Osteocyte (in vitro differentiated cells): ENCODE results near the gene MRPL33. TPM values are rescaled to one million over a fixed set of nuclear protein-coding genes. Genes with fewer than 3 reads are reported as not detected.

Experiments used
- DNase-seq: peaks from one replicate; pipeline ENCODE4 v3.0.0; 2021; ENCODE audit warnings: mixed read lengths; ENCODE audit not compliant: unreplicated experiment; ENCODE audit errors: extremely low spot score
- H3K27ac Mint-ChIP-seq: one replicate; pipeline ENCODE4 v1.8.0; 2021; ENCODE audit warnings: mild to moderate bottlenecking, mixed read lengths; ENCODE audit not compliant: unreplicated experiment
- H3K27me3 Mint-ChIP-seq: one replicate; pipeline ENCODE4 v1.8.0; 2021; ENCODE audit warnings: mixed read lengths; ENCODE audit not compliant: unreplicated experiment
- H3K36me3 Mint-ChIP-seq: one replicate; pipeline ENCODE4 v1.8.0; 2021; ENCODE audit warnings: mixed read lengths; ENCODE audit not compliant: unreplicated experiment
- H3K4me1 Mint-ChIP-seq: one replicate; pipeline ENCODE4 v1.8.0; 2021; ENCODE audit warnings: mixed read lengths; ENCODE audit not compliant: unreplicated experiment
- H3K4me3 Mint-ChIP-seq: one replicate; pipeline ENCODE4 v1.8.0; 2021; ENCODE audit warnings: mild to moderate bottlenecking, moderate library complexity, mixed read lengths; ENCODE audit not compliant: unreplicated experiment
- H3K9me3 Mint-ChIP-seq: one replicate; pipeline ENCODE4 v1.8.0; 2021; ENCODE audit warnings: mixed read lengths; ENCODE audit not compliant: unreplicated experiment
- long read RNA-seq: library from polyadenylated mRNA; unstranded; transcript quantifications from one replicate; pipeline ENCODE4 v2.0.0, GENCODE V29; 2021
- total RNA-seq: library from RNA; stranded (reverse); gene quantifications from 2 replicates; pipeline ENCODE4 v1.2.1, GENCODE V29; 2021
- TF ChIP-seq, protein P1 (sequence below): fragments of 200-600 bp; sonication (generic); IDR thresholded peaks from 2 replicates; pipeline ENCODE4 v1.5.0; 2021; ENCODE audit warnings: antibody characterized with exemption, mild to moderate bottlenecking, moderate library complexity

Gene MRPL33
- total RNA-seq: 43.5 and 51.6 TPM in 2 replicates
- long read RNA-seq, partial matches to known transcripts: 1 of 12 reads
- long read RNA-seq, other reads (novel, unspliced or antisense): 4 of 12 reads

DNA sequence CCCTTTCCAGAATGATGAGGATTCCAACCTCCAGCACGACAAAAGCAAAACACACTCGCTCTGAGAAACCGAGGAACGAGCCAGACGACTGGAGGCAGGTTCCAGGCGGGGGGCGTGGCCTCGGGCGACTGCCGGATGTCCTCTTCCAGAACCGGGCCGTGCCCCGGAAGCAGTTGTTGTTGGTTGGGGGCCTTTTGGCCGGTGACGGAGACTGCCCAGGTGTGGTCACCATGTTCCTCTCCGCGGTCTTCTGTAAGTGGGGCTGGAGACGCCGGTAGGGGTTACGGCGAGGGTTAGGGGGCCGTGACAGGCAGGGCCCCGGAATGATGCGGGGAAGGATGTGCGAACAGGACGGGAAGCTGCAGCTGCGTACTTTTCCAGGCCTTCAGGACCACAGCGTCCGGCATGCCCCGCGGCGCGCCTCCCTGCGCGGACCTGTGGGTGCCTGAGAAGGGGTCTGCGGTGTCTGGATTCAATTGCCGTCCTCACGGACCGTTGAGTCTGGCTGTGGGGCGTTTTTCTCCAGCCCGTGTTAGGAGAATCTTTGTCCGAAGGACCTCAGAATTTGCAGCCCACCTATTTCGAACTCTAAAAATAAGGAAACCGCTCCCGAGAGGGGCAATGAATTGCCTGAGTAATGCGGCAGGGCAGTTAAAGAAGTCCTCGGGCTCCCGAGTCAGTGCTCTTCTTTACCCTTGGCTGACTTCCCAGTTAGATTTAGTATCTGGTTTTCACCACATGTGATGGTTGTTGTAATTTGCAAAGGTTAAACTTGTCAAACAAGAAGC is at the start of gene MRPL33:
Gene MRPL33 (plus strand): TSS at position 172 of the 788 bp plus-strand sequence. CDS start 59 bp downstream, at position 231.
- TF ChIP-seq, protein P1, sequence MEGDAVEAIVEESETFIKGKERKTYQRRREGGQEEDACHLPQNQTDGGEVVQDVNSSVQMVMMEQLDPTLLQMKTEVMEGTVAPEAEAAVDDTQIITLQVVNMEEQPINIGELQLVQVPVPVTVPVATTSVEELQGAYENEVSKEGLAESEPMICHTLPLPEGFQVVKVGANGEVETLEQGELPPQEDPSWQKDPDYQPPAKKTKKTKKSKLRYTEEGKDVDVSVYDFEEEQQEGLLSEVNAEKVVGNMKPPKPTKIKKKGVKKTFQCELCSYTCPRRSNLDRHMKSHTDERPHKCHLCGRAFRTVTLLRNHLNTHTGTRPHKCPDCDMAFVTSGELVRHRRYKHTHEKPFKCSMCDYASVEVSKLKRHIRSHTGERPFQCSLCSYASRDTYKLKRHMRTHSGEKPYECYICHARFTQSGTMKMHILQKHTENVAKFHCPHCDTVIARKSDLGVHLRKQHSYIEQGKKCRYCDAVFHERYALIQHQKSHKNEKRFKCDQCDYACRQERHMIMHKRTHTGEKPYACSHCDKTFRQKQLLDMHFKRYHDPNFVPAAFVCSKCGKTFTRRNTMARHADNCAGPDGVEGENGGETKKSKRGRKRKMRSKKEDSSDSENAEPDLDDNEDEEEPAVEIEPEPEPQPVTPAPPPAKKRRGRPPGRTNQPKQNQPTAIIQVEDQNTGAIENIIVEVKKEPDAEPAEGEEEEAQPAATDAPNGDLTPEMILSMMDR: no peak
- H3K9me3 Mint-ChIP-seq: no peaks in the 10 kb centered on the region
- H3K4me1 Mint-ChIP-seq: peaks cover 38% of the 10 kb centered on the region
- DNase-seq: peak; percentile 96
- peak within 1 kb of the TSS; percentile 100 for H3K4me3 Mint-ChIP-seq
- peaks cover 15% of the 10 kb centered on the region for H3K36me3 Mint-ChIP-seq
- no peaks in the 10 kb centered on the region for H3K27me3 Mint-ChIP-seq
- H3K27ac Mint-ChIP-seq: peak within 1 kb of the TSS; percentile 98

DNA sequence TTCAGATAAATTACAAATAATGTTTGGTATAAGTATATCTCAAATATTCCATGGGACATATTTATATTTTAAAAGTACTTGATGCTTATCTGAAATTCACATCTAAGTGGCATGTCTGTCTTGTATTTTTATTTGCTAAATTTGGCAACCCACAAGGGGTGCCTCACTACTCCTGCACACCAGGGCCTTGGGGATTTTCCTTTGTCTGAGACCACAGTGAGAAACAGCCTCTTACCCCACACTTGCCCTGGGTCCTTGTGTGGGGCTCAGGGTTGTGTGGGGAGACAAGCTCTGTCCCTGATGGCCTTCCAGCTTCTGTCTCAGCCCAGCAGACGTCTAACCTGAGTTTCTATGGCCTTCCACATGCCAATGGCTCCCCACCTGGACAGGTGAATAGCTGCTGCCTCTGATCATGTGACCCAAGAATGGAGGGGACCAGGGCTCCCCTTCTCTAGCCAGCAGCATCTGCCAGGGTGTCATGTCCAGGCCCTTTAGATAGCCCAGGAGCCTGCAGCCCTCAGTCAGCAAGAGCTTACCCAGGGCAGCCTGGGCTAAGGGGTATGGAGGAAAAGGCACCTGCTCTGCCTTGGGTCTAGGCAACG is 49.5 kb upstream of the MRPL33 start:
- TF ChIP-seq, protein P1: no peak
- Mint-ChIP-seq H3K4me3 (no peak overlapping the region), H3K36me3 (no peaks in the 10 kb centered on the region), H3K27ac (no peak overlapping the region), H3K4me1 (peaks cover 34% of the 10 kb centered on the region), H3K27me3 (no peaks in the 10 kb centered on the region), H3K9me3 (no peaks in the 10 kb centered on the region)
- no peak for DNase-seq

DNA sequence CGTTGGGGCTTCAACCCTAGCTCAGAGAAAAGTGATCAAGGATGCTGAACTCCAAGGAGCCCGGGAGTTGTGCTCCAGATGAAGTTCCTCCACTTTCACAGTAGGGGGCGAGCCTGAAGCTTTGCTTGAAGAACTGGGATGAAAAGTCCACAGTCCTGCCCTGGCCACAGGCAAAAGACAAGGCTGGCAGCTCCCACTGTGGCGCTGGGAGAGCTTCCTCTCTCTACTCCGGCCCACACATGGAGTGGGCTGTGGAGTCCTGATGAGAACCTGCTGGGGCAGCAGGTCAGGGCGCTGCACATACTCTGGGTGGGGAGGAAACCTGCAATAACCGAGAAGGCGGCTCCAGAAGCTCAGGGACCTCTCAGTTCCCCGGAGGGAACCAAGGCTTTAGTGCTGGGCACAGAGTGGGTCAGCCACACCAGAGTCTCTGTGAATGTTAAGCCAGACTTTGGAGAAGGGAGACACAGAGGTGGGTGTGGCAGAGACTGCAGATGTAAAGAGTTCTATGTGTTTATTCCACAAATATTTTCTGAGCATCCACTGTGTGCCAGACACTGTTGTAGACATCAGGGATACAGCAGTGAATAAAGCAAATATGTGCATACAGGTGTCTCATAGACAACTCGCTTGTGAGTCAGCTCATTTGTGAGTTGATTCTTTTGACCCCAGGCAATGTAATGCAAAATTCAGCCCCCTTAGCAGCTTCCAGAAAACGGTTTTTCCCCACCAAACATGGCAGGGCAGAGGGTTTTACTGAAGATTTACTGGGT is 48.0 kb upstream of the MRPL33 start:
- no peak for DNase-seq

DNA sequence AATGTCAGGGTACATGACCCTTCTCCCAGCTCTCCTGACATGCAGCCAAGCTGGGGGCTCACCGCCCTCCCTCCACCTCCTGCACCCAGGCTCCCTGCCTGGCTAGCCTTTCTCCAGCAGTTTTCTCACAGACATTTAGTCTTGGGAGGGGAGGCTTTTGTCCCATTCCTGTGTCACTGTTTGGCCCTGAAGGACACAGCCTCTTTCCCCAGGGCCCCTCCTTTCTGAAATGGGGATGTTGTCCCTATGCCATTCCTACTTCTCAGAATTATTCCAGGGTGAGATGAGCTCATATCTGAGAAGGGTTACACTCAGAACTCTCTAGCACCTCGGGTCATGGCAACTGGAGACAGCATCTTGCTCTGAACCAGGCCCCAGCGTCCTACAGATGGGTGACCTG is 47.3 kb upstream of the MRPL33 start:
- TF ChIP-seq, protein P1: no peak
- Mint-ChIP-seq H3K4me3 (no peak overlapping the region), H3K9me3 (no peaks in the 10 kb centered on the region), H3K4me1 (peaks cover 34% of the 10 kb centered on the region), H3K27me3 (no peaks in the 10 kb centered on the region), H3K27ac (peak overlapping the region; percentile 25), H3K36me3 (no peaks in the 10 kb centered on the region)
- no peak for DNase-seq

More for the DNA sequence above, 48.0 kb upstream of the MRPL33 start:
- Mint-ChIP-seq H3K4me1 (peaks cover 32% of the 10 kb centered on the region), H3K9me3 (no peaks in the 10 kb centered on the region), H3K36me3 (no peaks in the 10 kb centered on the region), H3K27ac (peak overlapping the region; percentile 56), H3K4me3 (no peak overlapping the region), H3K27me3 (no peaks in the 10 kb centered on the region)
- TF ChIP-seq, protein P1: peak; percentile 74
